Measurements from ENCODE around the gene NGLY1. TPM values are rescaled to one million over a fixed set of nuclear protein-coding genes. Genes with fewer than 3 reads are reported as not detected.

NGLY1 gene
- total RNA-seq, 1 donor, result 30.4 TPM

- DNase-seq (ENCODE audit: insufficient read length, low spot score, missing footprints), result peak; percentile 88
- H3K9me3 ChIP-seq (ENCODE audit: low read depth, low read length), result no peaks in the 10 kb centered on the region
- no peaks in the 10 kb centered on the region for H3K36me3 ChIP-seq (ENCODE audit: insufficient read depth, low read length)
- peak overlapping the region; percentile 64 for H3K27ac ChIP-seq (ENCODE audit: low read depth, low read length)
- H3K4me2 ChIP-seq (ENCODE audit: insufficient read depth, low read length), result peak overlapping the region; percentile 92
- no peaks in the 10 kb centered on the region for H3K27me3 ChIP-seq (ENCODE audit: insufficient read depth, low read length)
- H3K4me1 ChIP-seq (ENCODE audit: insufficient read depth, low read length), result peaks cover 18% of the 10 kb centered on the region
- peaks cover 38% of the 10 kb centered on the region for H3K79me2 ChIP-seq (ENCODE audit: insufficient read depth, low read length)
- no peak for TF ChIP-seq CTCF (IDR thresholded peaks at IDR 0.05; ENCODE audit: extremely low read depth, low read depth, low read length)
- no peaks in the 10 kb centered on the region for H4K20me1 ChIP-seq (ENCODE audit: insufficient read depth, low read length)
- H3K4me3 ChIP-seq (ENCODE audit: insufficient read depth, low read length), result peak overlapping the region; percentile 88
- peak overlapping the region; percentile 95 for H2AFZ ChIP-seq (ENCODE audit: low read length)
Measured at GRCh38 chr3:25783661-25784512, 644 bp upstream of the NGLY1 start.

- Histone ChIP-seq H3K79me2 (ENCODE audit: insufficient read depth, low read length) (peaks cover 39% of the 10 kb centered on the region), H3K27ac (ENCODE audit: low read depth, low read length) (peak overlapping the region; percentile 70), H3K36me3 (ENCODE audit: insufficient read depth, low read length) (no peaks in the 10 kb centered on the region), H3K4me2 (ENCODE audit: insufficient read depth, low read length) (peak overlapping the region; percentile 88), H3K27me3 (ENCODE audit: insufficient read depth, low read length) (no peaks in the 10 kb centered on the region), H2AFZ (ENCODE audit: low read length) (peak overlapping the region; percentile 87), H3K4me1 (ENCODE audit: insufficient read depth, low read length) (peaks cover 14% of the 10 kb centered on the region), H3K4me3 (ENCODE audit: insufficient read depth, low read length) (peak overlapping the region; percentile 88), H3K9me3 (ENCODE audit: low read depth, low read length) (no peaks in the 10 kb centered on the region), H4K20me1 (ENCODE audit: insufficient read depth, low read length) (no peaks in the 10 kb centered on the region)
- no peak for TF ChIP-seq CTCF (IDR thresholded peaks at IDR 0.05; ENCODE audit: extremely low read depth, low read depth, low read length)
- peak; percentile 89 for DNase-seq (ENCODE audit: insufficient read length, low spot score, missing footprints)
Measured at GRCh38 chr3:25782636-25782937, 656 bp downstream of the NGLY1 start.

GRCh38 chr3:25781758-25782594 is 1.3 kb downstream of the NGLY1 start:
- Histone ChIP-seq H3K4me3 (ENCODE audit: insufficient read depth, low read length) (peak overlapping the region; percentile 88), H2AFZ (ENCODE audit: low read length) (no peak overlapping the region), H3K27ac (ENCODE audit: low read depth, low read length) (peak overlapping the region; percentile 70)

More at GRCh38 chr3:25781758-25782594, 1.3 kb downstream of the NGLY1 start:
- no peak for TF ChIP-seq CTCF (IDR thresholded peaks at IDR 0.05; ENCODE audit: extremely low read depth, low read depth, low read length)
- Histone ChIP-seq H3K36me3 (ENCODE audit: insufficient read depth, low read length) (no peaks in the 10 kb centered on the region), H4K20me1 (ENCODE audit: insufficient read depth, low read length) (no peaks in the 10 kb centered on the region), H3K4me2 (ENCODE audit: insufficient read depth, low read length) (peak overlapping the region; percentile 88), H3K4me1 (ENCODE audit: insufficient read depth, low read length) (peaks cover 14% of the 10 kb centered on the region), H3K27me3 (ENCODE audit: insufficient read depth, low read length) (no peaks in the 10 kb centered on the region), H3K79me2 (ENCODE audit: insufficient read depth, low read length) (peaks cover 39% of the 10 kb centered on the region), H3K9me3 (ENCODE audit: low read depth, low read length) (no peaks in the 10 kb centered on the region)
- DNase-seq (ENCODE audit: insufficient read length, low spot score, missing footprints), result no peak

All from osteoblast (primary cell).